Effector memory CD4-positive, alpha-beta T cell (primary cell): Measurements from ENCODE around the gene ZNF563.

Experiments used
- DNase-seq, 3 donors: peaks; one replicate each; pipeline ENCODE4 v3.0.0-alpha.2; 2020
- H3K27ac ChIP-seq: 2 replicates; pipeline ENCODE4 v1.7.0; 2013; ENCODE audit warnings: mild to moderate bottlenecking, low read length, moderate library complexity; ENCODE audit not compliant: insufficient read depth, poor library complexity, severe bottlenecking
- H3K27me3 ChIP-seq: replicated peaks from 2 replicates; pipeline ENCODE4 v1.7.0; 2013; ENCODE audit warnings: mild to moderate bottlenecking, low read length; ENCODE audit not compliant: insufficient read depth, control insufficient read depth, poor library complexity, severe bottlenecking
- H3K36me3 ChIP-seq: 2 replicates; pipeline ENCODE4 v1.7.0; 2013; ENCODE audit warnings: mild to moderate bottlenecking, low read length, moderate library complexity; ENCODE audit not compliant: control insufficient read depth, insufficient read depth
- H3K4me1 ChIP-seq: 2 replicates; pipeline ENCODE4 v1.7.0; 2013; ENCODE audit warnings: low read length, mild to moderate bottlenecking; ENCODE audit not compliant: control insufficient read depth, insufficient read depth, poor library complexity, severe bottlenecking
- H3K4me3 ChIP-seq: 2 replicates; pipeline ENCODE4 v1.7.0; 2013; ENCODE audit warnings: low read length, low read depth, mild to moderate bottlenecking; ENCODE audit not compliant: insufficient read depth, poor library complexity, severe bottlenecking
- H3K9me3 ChIP-seq: 2 replicates; pipeline ENCODE4 v1.7.0; 2013; ENCODE audit warnings: mild to moderate bottlenecking, low read length, moderate library complexity; ENCODE audit not compliant: control insufficient read depth

The ZNF563 gene

GRCh38 chr19:12294249-12295158 lies 38.9 kb downstream of the ZNF563 start, which contains the start of gene ZNF44:
Gene ZNF44, minus strand, starts transcription at chr19:12294883. Its CDS starts 189 bp downstream, at chr19:12294694.
- peak within 1 kb of the TSS; percentile 76 for H3K4me3 ChIP-seq
- peak; percentile 84 to 93 (median 93) for DNase-seq
- peaks cover 16% of the 10 kb centered on the region for H3K4me1 ChIP-seq
- no peaks in the 10 kb centered on the region for H3K27me3 ChIP-seq
- H3K9me3 ChIP-seq, result no peaks in the 10 kb centered on the region
- H3K36me3 ChIP-seq, result no peaks in the 10 kb centered on the region
- peak within 1 kb of the TSS; percentile 83 for H3K27ac ChIP-seq

- Histone ChIP-seq H3K36me3 (no peaks in the 10 kb centered on the region), H3K4me3 (peak overlapping the region; percentile 76), H3K27ac (peak overlapping the region; percentile 83), H3K4me1 (peaks cover 18% of the 10 kb centered on the region), H3K9me3 (no peaks in the 10 kb centered on the region), H3K27me3 (no peaks in the 10 kb centered on the region)
- peak; percentile 35 to 60 (median 52) for DNase-seq
These were observed 39.6 kb downstream of the ZNF563 start for GRCh38 chr19:12293777-12294248.

GRCh38 chr19:12289790-12290065 lies 43.7 kb downstream of the ZNF563 start:
- H3K4me3 ChIP-seq, result peak overlapping the region; percentile 7
- no peaks in the 10 kb centered on the region for H3K9me3 ChIP-seq
- DNase-seq, result no peak
- H3K27ac ChIP-seq, result peak overlapping the region; percentile 55
- peaks cover 28% of the 10 kb centered on the region for H3K4me1 ChIP-seq
- H3K36me3 ChIP-seq, result no peaks in the 10 kb centered on the region
- H3K27me3 ChIP-seq, result no peaks in the 10 kb centered on the region

GRCh38 chr19:12287958-12288500 lies 45.4 kb downstream of the ZNF563 start:
- no peak for DNase-seq
- Histone ChIP-seq H3K36me3 (no peaks in the 10 kb centered on the region), H3K27ac (peak overlapping the region; percentile 55), H3K9me3 (no peaks in the 10 kb centered on the region), H3K27me3 (no peaks in the 10 kb centered on the region), H3K4me1 (peaks cover 22% of the 10 kb centered on the region), H3K4me3 (no peak overlapping the region)

GRCh38 chr19:12284631-12285030 lies 48.8 kb downstream of the ZNF563 start:
- Histone ChIP-seq H3K9me3 (no peaks in the 10 kb centered on the region), H3K36me3 (no peaks in the 10 kb centered on the region), H3K4me1 (peaks cover 14% of the 10 kb centered on the region), H3K27me3 (no peaks in the 10 kb centered on the region), H3K27ac (no peak overlapping the region), H3K4me3 (no peak overlapping the region)
- DNase-seq, result no peak

GRCh38 chr19:12284226-12284625 lies 49.2 kb downstream of the ZNF563 start:
- H3K27ac ChIP-seq, result no peak overlapping the region
- DNase-seq, result no peak
- no peaks in the 10 kb centered on the region for H3K27me3 ChIP-seq
- no peak overlapping the region for H3K4me3 ChIP-seq
- peaks cover 11% of the 10 kb centered on the region for H3K4me1 ChIP-seq
- no peaks in the 10 kb centered on the region for H3K9me3 ChIP-seq
- no peaks in the 10 kb centered on the region for H3K36me3 ChIP-seq

GRCh38 chr19:12278713-12279112 lies 54.7 kb downstream of the ZNF563 start:
- no peak overlapping the region for H3K4me3 ChIP-seq
- H3K9me3 ChIP-seq, result peaks cover 17% of the 10 kb centered on the region

GRCh38 chr19:12272980-12273901 lies 60.2 kb downstream of the ZNF563 start:
- no peak overlapping the region for H3K4me3 ChIP-seq
- peaks cover 65% of the 10 kb centered on the region for H3K36me3 ChIP-seq
- H3K4me1 ChIP-seq, result no peaks in the 10 kb centered on the region
- DNase-seq, result no peak
- peaks cover 54% of the 10 kb centered on the region for H3K9me3 ChIP-seq
- H3K27me3 ChIP-seq, result no peaks in the 10 kb centered on the region
- H3K27ac ChIP-seq, result no peak overlapping the region

More at GRCh38 chr19:12278713-12279112, 54.7 kb downstream of the ZNF563 start:
- no peaks in the 10 kb centered on the region for H3K27me3 ChIP-seq
- no peak for DNase-seq
- H3K4me1 ChIP-seq, result peaks cover 4% of the 10 kb centered on the region
- no peak overlapping the region for H3K27ac ChIP-seq
- H3K36me3 ChIP-seq, result peaks cover 33% of the 10 kb centered on the region

- Histone ChIP-seq H3K9me3 (peaks cover 58% of the 10 kb centered on the region), H3K27me3 (no peaks in the 10 kb centered on the region), H3K4me3 (no peak overlapping the region), H3K27ac (no peak overlapping the region), H3K36me3 (peaks cover 65% of the 10 kb centered on the region), H3K4me1 (no peaks in the 10 kb centered on the region)
- DNase-seq, result no peak
These were observed 61.0 kb downstream of the ZNF563 start for GRCh38 chr19:12272386-12272785.
